ENCODE results near the gene ACTG2.
"Not testable (repeated sequence)": the region's sequence is repeated elsewhere in the genome, so short reads cannot be mapped to it uniquely, and the experiment has no call there.

The ACTG2 gene

GRCh38 chr2:73937899-73938298 is 45.1 kb downstream of the ACTG2 start:
- DNase-seq = no peak

- DNase-seq = no peak
Measured at GRCh38 chr2:73938718-73939352, 46.0 kb downstream of the ACTG2 start.

GRCh38 chr2:73939419-73939818 is 46.6 kb downstream of the ACTG2 start:
- no peak for DNase-seq

- DNase-seq = not testable (repeated sequence)
Measured at GRCh38 chr2:73940066-73940465, 47.3 kb downstream of the ACTG2 start.

GRCh38 chr2:73942664-73943063 is 49.9 kb downstream of the ACTG2 start:
- DNase-seq = no peak

GRCh38 chr2:73944714-73945113 is 51.9 kb downstream of the ACTG2 start:
- no peak for DNase-seq

- no peak for DNase-seq
Measured at GRCh38 chr2:73946215-73946614, 53.4 kb downstream of the ACTG2 start.

- DNase-seq = no peak
Measured at GRCh38 chr2:73946666-73947065, 53.9 kb downstream of the ACTG2 start.

GRCh38 chr2:73947412-73948018 is 54.7 kb downstream of the ACTG2 start:
- DNase-seq = no peak

GRCh38 chr2:73949802-73950201 is 57.0 kb downstream of the ACTG2 start:
- DNase-seq = no peak

- DNase-seq = no peak
Measured at GRCh38 chr2:73952499-73953446, 60.0 kb downstream of the ACTG2 start.

GRCh38 chr2:73956218-73956865 is 63.5 kb downstream of the ACTG2 start:
- DNase-seq = no peak

- DNase-seq = no peak
Measured at GRCh38 chr2:73961274-73961673, 68.5 kb downstream of the ACTG2 start.

- DNase-seq = no peak
Measured at GRCh38 chr2:73961823-73962615, 69.2 kb downstream of the ACTG2 start.

- DNase-seq = no peak
Measured at GRCh38 chr2:73962798-73963197, 70.0 kb downstream of the ACTG2 start.

GRCh38 chr2:73963385-73964120 is 70.7 kb downstream of the ACTG2 start:
- no peak for DNase-seq

- no peak for DNase-seq
Measured at GRCh38 chr2:73964223-73964622, 71.4 kb downstream of the ACTG2 start.

- DNase-seq = no peak
Measured at GRCh38 chr2:73965053-73965452, 72.2 kb downstream of the ACTG2 start.

- DNase-seq = no peak
Measured at GRCh38 chr2:73968357-73968937, 75.6 kb downstream of the ACTG2 start.

- no peak for DNase-seq
Measured at GRCh38 chr2:73969356-73969755, 76.5 kb downstream of the ACTG2 start.
